ENCODE measurements around the gene TMA7B. TPM values are rescaled to one million over a fixed set of nuclear protein-coding genes. Genes with fewer than 3 reads are reported as not detected.

Gene TMA7B
- total and polyA plus RNA-seq, 10 of the 15 experiments (the other 5 are each of a cell fraction or from before 2014, with no cell fraction given) = 0.33 to 2.9 (median 1.8) TPM

DNA sequence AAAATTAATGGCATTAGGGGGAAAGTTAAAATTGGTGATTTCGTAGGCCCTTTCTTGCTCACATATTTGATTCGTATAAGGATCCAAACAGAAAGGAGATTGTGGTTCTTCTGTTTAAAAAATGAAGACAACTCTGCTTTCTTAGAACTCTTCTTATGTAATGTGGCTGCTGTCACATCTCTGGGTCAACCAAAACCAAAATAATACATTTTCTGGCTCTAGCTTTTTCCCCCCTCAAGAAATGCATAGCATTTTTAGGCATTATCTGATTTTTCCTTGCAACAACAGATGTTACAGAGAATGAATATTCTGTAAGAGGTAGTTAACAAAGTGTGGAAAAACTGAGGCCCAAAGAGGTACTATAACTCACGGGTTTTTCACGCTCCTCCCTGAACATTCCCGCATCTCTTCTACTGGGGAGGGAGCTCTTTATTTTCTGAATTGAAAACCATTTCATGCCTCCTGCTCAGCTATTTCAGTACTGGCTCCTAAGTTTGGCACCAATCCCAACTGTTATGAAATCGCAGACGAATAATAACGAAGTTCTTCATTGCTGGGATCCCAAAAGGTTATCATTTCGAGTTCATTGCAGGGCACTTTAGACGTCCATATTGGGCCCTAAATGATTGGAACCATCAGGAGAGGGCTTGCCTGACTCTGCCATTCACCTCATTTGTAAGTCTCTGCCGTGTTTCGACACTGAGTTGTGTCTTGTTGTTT lies 42.3 kb upstream of the TMA7B start (continued):
- TF ChIP-seq ZBED1 (IDR thresholded peaks at IDR 0.05; ENCODE audit: borderline replicate concordance) (no peak), POLR2A (IDR thresholded peaks at IDR 0.05; ENCODE audit: low read depth, low read length) (no peak)

DNA sequence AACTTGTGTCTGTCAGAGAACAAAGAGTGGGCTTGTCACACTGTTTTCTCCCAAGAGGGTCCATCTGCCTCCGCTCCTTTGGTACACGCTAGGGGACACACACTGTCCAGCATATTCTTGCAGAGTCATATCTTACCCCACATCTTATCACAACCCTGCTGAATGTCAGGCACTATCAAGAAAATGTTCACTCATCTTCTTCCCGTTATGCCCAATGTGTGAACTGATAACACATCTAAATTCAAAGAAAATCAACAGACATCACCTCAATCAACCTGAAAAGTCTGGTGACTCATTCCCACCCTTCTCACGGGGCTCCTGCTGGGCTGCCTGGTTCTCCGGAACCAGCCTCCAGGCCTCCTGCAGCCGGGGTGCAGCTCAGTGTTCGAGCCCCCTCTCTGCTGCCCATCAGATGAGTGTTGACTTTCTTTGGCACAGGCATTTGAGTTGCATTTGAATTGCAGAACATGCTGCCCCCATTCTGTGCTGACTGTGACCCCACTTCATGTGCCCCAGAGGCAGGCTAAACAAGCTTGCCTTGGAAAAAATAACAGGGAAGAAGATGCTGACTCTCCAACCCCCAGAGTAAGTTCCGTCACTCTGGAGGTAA lies 40.0 kb upstream of the TMA7B start:
- WGBS (ENCODE audit: insufficient coverage, insufficient replicate concordance, low lambda C conversion rate, missing lambda C conversion rate) = 86% methylated on average over 8 of the region's 8 CpGs
- ATAC-seq (peak; percentile 26; the same call in 1 of the 3 replicates), DNase-seq (ENCODE audit: low read depth, low spot score) (no peak), FAIRE-seq (no peak)
- no peak overlapping the region for H3K4me3 ChIP-seq
- no peaks in the 10 kb centered on the region for H3K9me3 ChIP-seq (replicated peaks; ENCODE audit: control insufficient read depth, insufficient read depth, low read length)
- ChIA-PET RAD21 (ENCODE audit: unreplicated experiment) (interaction anchor here (0.7 to 1.7 kb wide), 4 partner anchors 9 to 56 kb away, joined by 3 to 7 read pairs (median 4); no protein-coding TSS in a partner anchor), CTCF (interaction anchor here (1.0 to 6.0 kb wide), 6 partner anchors 9 to 104 kb away, joined by 3 to 39 read pairs (median 5); no protein-coding TSS in a partner anchor), SMC1A (ENCODE audit: uncharacterized antibody, unreplicated experiment) (interaction anchor here (0.7 to 11.4 kb wide), 13 partner anchors 9 to 155 kb away, joined by 3 to 102 read pairs (median 3); partner anchors contain the start of gene GRAP2), POLR2A (interaction anchor here (0.6 to 2.1 kb wide), 5 partner anchors 9 to 708 kb away, joined by 3 to 8 read pairs (median 5); no protein-coding TSS in a partner anchor)
- H3K36me3 ChIP-seq (ENCODE audit: control insufficient read depth in 2 of 2, insufficient read depth in 2 of 2, low read length in 1 of 2) = peaks cover 3 to 13% of the 10 kb centered on the region in 2 experiments
- intact Hi-C loops (cut with micrococcal nuclease; ENCODE audit: unreplicated experiment) (no loop called here), in situ Hi-C loops (cut with MboI) (no loop called here)
- BruUV-seq (replicated peaks) = no TSS peak
- H3K27ac ChIP-seq (ENCODE audit: control insufficient read depth, insufficient read depth) = no peak overlapping the region
- H3K4me1 ChIP-seq (ENCODE audit: control insufficient read depth, insufficient read depth, low read length) = peaks cover 9% of the 10 kb centered on the region; the same call in 1 of the 2 replicates
- H3K4me2 ChIP-seq (ENCODE audit: control insufficient read depth, insufficient read depth) = peak overlapping the region; percentile 10; the same call in 1 of the 2 replicates
- H4K20me1 ChIP-seq (ENCODE audit: control insufficient read depth, insufficient read depth) = no peaks in the 10 kb centered on the region
- H2AFZ ChIP-seq (ENCODE audit: control insufficient read depth, low read depth, low read length) = no peak overlapping the region
- no peak overlapping the region for H3K9ac ChIP-seq (ENCODE audit: control insufficient read depth, insufficient read depth, low read length)
- H3K79me2 ChIP-seq (ENCODE audit: control insufficient read depth, insufficient read depth, low read length) = peaks cover 90% of the 10 kb centered on the region
- no peaks in the 10 kb centered on the region for H3K27me3 ChIP-seq (replicated peaks in 1 of 2; ENCODE audit: control insufficient read depth in 2 of 2, insufficient read depth in 2 of 2, low read length in 1 of 2)
- TF ChIP-seq KDM1A (IDR thresholded peaks at IDR 0.05; ENCODE audit: borderline replicate concordance) (no peak), EED (IDR thresholded peaks at IDR 0.05; ENCODE audit: low read depth) (peak; percentile 18; the same call in 1 of the 2 replicates)

Measured in GM12878 (cell line).